NOMO-1 treated with DMSO at 0.1 percent for 48 hours (cell line): ENCODE results near the gene TMEM202.
"Not testable (repeated sequence)": the region's sequence is repeated elsewhere in the genome, so short reads cannot be mapped to it uniquely, and the experiment has no call there.

ENCODE experiments used
- DNase-seq: peaks from one replicate; lab custom pipeline; 2025; ENCODE audit not compliant: unreplicated experiment; lab: John Stamatoyannopoulos, UW

TMEM202 gene

DNA sequence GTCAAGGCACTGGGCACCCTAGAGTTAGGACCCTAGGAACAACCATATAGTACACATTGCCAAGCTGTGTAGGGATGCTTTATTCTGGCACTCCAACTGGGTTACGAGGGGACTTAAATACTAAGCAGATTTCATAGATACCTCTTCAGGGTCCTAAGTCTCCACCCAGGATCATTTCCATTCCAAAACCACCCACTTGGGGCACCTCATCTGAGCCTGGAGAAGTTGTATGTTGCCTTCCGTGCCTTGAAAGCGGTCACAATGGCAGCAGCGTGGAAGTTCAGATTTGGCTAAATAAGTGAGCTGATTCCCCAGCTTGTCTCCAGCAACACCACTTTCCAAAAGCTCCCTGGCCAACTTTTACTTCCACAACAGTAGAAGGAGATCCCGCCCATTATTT, 4.6 kb downstream of the TMEM202 start:
- no peak for DNase-seq

DNA sequence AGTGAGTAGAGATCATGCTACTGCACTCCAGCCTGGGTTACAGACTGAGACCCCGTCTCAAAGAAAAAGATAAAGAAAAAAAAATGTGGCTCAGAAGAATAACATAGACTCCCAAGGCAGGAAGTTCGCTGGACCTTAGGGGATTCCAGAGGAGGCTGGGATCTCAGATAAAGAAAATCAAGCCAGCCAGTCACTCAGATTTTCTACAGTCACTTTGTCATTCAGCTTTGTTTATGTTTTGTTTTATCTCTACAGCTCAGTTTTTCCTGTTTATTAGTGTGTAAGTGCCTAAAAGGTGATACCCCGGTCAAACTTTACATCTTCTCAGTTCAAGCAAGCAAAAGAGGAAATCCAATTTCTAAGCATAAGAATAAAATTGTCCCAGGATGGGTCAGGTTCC, 6.3 kb downstream of the TMEM202 start:
- no peak for DNase-seq

DNA sequence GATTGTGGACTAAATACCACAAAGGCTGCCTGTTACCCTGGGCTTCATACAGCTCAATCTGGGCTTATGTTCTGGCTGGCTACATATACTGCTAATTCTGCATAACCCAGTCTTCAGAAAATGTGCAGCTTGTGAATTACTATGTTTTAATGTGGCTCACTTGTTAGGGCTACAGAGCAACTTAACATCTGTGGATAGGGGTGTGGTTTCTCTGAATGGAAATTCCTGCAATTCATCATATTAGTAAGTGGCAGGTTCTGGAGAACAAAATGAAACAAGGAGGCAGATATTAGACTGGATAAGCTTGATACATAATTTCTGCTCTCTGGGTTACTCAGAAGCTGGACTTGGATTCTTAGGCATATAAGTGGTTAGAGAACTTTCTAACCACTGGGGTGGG, 6.7 kb downstream of the TMEM202 start:
- DNase-seq = no peak

DNA sequence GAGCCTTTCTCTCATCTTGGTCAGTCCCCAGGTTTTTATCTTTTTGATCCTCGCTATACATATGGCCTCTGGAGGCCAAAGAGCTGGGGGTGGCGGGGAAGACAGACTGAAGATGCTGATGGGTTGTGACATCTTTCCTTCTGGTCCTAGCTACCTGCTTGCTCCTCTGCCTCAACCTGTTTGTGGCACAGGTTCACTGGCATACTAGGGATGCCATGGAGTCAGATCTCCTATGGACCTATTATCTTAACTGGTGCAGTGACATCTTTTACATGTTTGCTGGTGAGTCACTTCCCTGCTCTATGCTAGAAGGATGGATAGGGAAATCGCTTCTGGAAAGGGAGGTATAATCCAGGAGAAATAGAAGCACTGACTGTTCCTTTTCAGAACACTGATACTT, 8.8 kb downstream of the TMEM202 start:
- no peak for DNase-seq

DNA sequence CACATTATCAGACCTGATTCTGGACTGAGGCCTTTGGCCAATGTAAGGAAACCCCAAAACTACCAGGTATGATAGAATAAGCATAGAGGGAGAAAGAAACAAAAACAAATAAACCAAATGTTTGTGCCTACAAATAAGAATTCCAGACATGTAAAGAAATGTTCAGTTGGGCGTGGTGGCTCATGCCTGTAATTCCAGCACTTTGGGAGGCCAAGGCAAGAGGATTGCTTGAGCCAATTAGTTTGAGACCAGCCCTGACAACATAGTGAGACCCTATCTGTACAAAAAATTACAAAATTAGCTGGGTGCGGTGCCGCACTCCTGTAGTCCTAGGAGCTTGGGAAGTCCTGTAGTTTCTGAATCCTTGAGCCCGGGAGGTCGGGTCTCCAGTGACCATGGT, 13.0 kb downstream of the TMEM202 start:
- DNase-seq = no peak

DNA sequence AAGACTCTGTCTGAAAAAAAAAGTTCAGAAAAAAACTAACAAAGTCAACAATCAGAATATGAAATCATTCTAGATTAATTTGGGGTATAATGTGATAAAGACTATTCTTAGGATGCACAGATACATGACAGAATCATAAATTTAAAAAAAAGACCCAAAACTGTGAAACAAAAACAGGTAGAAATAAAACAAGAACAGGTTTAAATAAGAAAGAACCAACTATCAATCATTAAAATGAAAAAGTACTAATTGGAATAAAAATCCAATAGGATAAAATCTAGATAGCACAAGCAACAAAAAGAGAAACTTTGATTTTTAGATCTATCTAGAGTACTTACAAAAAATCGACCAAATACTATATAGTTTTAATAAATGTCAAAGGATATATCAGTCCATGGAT, 13.4 kb downstream of the TMEM202 start:
- DNase-seq = no peak

DNA sequence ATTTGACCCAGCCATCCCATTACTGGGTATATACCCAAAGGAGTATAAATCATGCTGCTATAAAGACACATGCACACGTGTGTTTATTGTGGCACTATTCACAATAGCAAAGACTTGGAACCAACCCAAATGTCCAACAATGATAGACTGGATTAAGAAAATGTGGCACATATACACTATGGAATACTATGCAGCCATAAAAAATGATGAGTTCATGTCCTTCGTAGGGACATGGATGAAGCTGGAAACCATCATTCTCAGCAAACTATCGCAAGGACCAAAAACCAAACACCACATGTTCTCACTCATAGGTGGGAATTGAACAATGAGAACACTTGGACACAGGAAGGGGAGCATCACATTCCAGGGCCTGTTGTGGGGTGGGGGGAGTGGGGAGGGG, 15.2 kb downstream of the TMEM202 start:
- DNase-seq = not testable (repeated sequence)

DNA sequence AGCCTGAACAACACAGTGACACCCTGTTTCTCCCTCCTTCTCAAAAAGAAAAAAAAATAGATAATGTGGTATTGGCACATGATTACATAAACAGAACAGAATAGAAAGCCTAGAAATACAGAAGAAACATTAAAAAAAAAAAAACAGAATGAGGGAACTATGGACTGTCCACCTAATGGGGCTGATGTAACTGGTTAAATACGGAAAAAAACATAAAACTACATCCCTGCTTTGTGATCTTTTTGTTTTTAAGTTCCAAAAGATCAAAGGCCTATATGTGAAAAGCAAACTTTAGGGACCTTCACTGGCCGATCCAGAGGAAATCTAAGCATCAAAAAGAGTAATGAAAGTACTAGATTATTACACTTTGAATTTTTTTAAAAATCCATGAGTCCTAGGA, 17.2 kb downstream of the TMEM202 start:
- no peak for DNase-seq

DNA sequence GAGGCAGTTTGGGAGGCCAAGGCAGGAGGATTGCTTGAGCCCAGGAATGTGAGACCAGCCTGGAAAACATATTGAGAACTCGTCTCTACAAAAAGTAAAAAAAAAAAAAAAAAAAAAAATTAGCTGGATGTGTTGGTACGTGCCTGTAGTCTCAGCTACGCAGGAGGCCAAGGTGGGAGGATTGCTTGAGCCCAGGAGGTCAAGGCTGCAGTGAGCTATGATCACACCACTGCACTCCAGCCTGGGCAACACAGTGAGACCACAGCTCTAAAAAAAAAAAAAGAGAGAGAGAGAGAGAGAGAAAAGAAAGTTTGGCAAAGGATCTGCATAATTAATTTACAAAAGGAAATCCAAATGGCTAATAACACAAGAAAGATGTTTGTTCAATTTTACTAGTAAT, 21.7 kb downstream of the TMEM202 start:
- DNase-seq = not testable (repeated sequence)

DNA sequence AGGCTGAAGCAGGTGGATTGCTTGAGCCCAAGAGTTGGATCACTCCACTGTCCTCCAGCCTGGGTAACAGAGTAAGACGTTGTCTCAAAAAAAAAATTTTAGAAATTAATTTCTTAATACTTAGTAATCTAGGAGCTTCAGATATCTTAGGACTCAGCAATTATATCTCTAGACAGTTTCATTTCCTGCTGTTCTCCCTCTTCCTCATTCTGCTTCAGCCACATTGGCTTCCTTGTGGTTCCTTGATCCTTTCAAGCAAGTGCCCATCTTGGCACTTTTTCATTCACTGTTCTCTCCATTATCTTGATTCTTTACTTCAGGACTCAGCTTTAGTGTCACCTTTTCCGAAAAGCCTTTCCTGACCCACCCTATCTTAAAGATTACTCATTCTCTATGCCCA, 22.5 kb downstream of the TMEM202 start:
- peak; percentile 89 for DNase-seq

DNA sequence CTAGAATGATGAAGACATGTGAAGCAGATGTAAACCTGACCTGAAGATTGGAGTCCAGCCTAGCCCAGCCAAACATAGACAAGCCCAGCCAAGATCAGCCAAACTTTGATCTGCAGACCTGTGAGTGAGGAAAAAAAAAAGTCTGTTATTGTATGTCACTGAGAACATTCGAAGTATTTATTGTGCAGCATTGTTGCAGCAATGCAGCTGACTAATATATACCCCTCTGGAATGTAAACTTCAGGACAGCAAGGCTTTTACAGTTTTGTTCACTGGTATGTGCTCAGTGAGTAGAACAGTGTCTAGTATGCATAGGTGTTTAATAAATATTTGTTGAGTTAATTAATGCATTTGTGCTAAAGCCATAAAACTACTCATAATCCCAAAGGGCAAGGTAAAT, 23.4 kb downstream of the TMEM202 start:
- no peak for DNase-seq

DNA sequence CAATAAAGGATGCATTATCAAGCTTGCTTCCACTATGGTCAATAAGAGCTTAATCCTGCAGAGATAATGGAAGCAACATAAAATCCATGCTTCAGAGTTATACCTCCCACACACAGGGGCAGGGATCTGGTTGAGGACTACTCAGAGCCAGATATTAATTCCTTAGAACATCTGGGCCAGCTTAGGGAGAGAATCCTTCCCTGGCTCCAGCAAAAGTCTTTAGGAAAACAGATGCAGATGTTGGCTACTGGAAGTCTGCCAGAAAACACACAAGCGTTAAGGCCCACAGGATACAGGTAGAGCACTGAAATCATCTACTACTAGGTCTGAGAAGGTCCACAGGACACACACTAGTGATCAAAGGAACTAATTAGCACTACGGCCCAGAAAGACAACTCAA, 25.2 kb downstream of the TMEM202 start:
- no peak for DNase-seq

DNA sequence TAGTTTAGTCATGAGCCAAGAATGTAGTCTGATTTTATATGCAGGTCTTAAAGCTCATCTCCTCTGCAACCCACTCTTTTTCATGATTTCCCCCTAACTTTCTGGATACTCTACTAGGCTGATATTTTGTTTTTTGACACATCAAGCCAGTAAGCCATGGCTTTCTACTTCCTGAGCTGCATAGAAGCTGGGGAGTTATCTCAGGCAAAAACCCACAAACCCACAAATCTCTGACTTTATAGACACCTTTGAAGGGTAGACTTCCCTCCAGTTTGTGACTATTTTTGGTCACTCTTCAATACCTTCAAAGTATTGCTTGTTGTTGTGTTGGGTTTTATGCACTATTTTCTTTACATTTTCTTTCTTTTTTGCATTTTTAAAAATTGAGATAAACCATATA, 28.6 kb downstream of the TMEM202 start:
- DNase-seq = no peak

DNA sequence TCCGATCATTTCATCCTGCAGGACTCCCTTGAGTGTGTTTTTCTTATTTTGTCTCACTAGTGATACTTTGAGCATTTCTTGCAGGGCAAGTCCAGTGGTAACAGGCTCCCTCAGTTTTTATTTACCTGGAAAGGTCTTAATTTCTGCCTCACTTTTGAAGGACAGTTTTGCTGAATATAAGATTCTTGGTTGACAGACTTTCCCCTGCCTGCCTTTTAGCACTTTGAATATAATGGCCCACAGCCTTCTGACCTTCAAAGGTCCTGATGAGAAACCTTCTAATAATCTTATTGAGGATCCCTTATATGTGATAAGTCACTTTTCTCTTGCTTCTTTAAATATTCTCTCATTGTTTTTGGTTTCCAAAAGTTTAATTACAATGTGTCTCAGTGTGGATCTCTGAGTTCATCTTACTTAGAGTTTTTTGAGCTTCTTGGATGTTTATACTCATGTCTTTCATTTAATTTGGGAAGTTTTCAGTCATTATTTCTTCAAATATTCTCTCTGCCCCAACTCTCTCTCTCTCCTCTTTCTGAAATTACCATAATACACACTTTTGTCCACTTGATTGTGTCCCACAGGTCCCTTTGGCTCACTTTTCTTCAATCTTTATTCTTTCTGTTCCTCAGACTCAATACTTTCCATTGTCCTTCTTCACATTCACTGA, 39.7 kb downstream of the TMEM202 start:
- DNase-seq = no peak

DNA sequence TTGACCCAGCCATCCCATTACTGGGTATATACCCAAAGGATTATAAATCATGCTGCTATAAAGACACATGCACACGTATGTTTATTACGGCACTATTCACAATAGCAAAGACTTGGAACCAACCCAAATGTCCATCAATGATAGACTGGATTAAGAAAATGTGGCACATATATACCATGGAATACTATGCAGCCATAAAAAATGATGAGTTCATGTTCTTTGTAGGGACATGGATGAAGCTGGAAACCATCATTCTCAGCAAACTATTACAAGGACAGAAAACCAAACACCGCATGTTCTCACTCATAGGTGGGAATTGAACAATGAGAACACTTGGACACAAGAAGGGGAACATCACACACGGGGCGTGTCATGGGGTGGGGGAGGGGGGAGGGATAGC, 44.7 kb downstream of the TMEM202 start:
- not testable (repeated sequence) for DNase-seq

DNA sequence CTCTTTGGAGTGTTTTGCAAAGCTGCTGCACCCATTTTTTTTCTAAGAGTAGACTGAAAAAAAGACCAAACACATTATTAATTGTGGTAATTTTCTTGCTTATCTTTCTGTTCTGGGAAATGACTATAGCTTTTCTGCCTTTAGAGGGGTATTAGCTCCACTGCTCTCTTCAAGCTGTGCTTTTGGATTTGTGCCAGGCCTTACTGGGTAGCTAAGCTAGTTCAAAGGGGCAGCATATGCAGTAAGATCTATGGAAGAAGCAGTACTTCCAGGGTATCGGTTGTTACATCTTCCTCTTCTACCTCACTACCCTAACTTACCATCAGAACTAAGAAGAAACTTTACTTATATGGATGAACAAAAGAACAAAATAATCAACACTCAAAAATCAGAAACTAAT, 47.3 kb downstream of the TMEM202 start:
- DNase-seq = no peak

DNA sequence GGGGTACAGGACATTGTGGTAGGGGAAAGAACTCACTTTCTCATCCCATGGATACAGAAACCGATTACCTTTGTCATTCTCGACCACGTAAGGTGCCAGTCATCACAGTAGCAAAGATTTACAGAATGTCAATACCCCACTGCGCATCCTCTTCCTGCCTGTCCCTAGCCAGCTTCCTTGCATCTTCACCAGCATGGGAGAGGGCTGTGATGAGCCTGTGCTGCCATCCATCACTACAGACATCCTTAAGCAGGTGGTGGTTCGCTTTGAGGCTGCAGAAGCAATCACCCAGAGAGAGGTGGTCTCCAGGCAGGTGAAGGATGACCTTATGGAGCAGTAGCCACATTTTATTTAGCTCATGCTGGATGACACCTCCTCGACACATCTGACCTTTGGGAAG, 52.7 kb downstream of the TMEM202 start:
- no peak for DNase-seq

DNA sequence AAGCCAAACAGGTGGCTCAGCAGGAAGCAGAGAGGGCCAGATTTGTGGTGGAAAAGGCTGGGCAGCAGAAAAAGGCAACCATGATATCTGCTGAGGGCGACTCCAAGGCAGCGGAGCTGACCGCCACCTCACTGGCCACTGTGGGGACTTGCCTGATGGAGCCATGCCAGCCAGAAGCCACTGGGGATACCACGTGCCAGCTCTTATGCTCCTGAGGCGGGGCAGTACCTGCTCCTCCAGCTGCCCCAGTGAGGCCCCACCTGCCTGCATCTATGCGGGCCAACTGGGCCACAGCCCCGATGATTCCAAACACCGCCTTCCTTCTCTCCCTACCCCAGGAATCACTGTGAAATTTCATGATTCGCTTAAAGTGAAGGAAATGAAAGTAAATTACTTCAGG, 53.1 kb downstream of the TMEM202 start:
- DNase-seq = no peak

DNA sequence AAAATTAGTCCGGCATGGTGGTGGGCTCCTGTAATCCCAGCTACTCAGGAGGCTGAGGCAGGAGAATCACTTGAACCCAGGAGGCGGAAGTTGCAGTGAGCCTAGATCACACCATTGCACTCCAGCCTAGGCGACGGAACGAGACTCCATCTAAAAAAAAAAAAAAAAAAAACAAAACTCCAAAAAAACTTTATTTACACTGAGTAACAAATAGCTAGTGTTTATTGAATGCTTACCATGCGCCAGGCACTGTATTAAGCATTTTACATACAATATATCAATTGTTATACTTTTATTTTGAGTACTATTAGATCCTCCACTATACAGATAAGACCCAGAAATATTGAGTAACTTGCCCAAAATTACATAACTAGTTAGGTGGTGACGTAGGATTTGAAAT, 58.6 kb downstream of the TMEM202 start:
- no peak for DNase-seq
